NCI-H2107 treated with DMSO at 0.1 percent for 48 hours (cell line): ENCODE data around the gene MASTL.

ENCODE experiments used
- DNase-seq: peaks from one replicate; lab custom pipeline; 2025; ENCODE audit not compliant: unreplicated experiment; lab: John Stamatoyannopoulos, UW

Gene MASTL

DNA sequence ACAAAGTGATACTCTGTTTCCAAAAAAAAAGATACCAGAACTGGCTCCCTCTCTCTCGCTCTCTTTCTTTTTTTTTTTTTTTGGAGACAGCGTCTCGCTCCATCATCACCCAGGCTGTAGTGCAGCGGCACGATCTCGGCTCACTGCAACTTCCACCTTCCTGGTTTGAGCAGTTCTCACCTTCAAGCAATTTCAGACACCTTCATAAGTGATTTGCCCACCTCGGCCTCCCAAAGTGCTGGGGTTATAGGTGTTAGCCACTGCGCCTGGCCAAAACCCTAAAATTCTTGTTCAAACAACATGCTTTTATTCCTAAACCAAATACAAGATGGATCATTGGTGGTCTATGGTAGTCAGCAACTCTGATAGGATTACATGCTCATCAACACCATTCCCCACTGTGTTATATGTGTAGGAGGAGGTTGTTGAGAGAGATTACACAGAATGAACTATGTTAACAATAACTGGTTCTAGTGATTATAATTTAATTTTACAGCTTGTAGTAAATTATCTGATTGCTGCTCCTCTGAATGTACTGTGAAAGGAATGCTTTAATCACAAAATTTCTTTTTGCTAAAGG is 69.9 kb downstream of the MASTL start:
- no peak for DNase-seq

DNA sequence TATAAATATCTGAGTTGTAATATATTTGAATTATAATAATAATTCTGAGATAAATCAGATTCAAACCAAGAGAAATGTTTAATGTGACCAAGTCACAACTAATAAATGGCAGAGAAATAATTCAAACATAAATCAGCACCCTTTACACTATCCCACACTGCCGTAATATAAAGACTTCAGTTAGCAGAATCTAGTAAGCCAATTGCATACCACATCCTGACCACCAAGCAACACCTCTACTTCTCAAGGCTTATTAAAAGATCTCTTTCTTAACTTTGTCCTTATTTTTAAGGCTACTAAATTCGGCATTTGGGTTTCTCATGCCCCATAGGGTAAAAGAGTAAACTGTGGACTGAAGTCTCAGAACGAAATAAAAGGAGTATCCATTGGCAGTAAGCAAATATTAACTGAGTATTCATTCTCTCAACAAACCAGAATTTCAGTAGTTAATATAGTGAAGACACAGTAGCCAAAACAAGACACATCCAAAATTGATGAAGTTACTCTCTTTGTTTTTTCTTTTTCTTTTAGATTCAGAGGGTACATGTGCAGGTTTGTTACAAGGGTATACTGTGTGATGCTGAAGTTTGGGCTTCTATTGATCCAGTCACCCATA is 70.6 kb downstream of the MASTL start:
- no peak for DNase-seq

DNA sequence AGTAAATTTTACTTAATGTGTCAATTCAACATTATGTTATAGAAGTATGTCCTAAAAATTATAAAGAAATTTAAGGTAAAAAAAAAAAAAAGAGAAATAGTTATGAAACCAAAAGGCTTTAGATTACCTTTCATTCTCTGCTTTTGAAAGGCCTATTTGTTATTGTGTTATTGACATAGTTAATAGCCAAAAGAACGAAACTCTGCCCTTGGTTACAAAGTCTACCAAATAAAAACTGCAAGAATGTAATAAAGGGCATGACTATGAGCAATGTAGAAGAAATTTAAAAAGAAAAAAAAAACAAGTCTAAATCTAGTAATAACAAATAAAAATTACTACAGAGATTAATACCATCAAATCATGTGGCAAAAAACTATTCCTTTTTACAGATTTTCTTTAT is 74.9 kb downstream of the MASTL start:
- DNase-seq, result no peak

DNA sequence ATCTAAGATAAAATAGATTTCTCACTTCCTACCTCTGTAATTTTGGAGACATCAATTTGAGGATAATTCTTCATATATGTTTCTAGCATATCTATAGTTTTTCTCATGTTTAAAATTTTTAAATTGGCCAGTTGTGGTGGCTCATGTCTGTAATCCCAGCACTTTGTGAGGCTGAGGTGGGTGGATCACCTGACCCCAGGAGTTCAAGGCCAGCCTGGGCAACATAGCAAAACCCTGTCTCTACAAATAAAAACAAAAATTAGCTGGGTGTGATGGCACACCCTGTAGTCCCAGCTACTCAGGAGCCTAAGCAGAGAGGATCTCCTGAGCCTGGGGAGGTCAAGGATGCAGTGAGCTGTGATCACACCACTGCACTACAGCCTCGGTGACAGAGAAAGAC is 80.6 kb downstream of the MASTL start:
- DNase-seq, result no peak
